HG03139 (cell line): ENCODE data around the gene TXNDC15.

Experiments used
- ATAC-seq: cut with Tn5 transposase; IDR thresholded peaks from one replicate; pipeline ENCODE4 v1.9.1; 2021; ENCODE audit not compliant: unreplicated experiment

The TXNDC15 gene

GRCh38 chr5:134913795-134914194 lies 39.6 kb downstream of the TXNDC15 start:
- no peak for ATAC-seq

DNA sequence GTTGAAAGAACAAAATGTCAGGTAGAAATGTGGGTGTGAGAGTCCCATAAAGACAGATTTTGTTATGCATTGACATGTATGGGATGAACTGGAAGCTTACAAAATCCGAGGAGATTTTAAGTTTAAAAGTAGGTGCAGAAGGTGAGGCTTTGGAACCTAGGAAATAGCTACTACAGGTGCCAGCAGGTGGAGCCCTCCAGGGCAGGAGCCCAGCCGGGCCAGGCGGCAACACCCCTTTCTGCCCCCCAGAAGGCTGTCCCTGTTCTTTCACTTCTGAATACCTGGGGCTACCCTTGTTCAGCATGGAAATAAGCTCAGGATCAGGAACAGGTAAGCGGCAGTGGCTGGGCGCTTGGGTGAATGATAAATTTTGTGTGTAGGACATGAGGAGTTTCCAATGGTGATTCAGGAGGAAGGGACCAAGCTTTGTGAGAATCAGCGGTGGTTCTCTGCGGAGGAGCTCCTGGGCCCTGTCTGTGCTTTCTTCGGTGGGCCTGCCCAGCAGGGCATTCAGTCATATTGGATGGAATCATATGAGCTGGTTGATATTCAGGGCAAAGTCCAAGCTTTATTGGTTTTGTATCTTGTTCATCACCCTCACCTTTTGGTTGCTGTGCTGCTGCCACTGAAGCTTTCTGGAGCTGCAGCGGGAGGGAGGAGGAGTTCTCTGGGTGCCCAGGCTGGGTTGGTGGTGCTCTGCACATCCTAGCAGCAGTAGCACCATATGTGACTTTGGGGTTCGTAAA lies 43.1 kb downstream of the TXNDC15 start:
- no peak for ATAC-seq

- no peak for ATAC-seq
Observed at GRCh38 chr5:134918861-134919260, 44.7 kb downstream of the TXNDC15 start.

DNA sequence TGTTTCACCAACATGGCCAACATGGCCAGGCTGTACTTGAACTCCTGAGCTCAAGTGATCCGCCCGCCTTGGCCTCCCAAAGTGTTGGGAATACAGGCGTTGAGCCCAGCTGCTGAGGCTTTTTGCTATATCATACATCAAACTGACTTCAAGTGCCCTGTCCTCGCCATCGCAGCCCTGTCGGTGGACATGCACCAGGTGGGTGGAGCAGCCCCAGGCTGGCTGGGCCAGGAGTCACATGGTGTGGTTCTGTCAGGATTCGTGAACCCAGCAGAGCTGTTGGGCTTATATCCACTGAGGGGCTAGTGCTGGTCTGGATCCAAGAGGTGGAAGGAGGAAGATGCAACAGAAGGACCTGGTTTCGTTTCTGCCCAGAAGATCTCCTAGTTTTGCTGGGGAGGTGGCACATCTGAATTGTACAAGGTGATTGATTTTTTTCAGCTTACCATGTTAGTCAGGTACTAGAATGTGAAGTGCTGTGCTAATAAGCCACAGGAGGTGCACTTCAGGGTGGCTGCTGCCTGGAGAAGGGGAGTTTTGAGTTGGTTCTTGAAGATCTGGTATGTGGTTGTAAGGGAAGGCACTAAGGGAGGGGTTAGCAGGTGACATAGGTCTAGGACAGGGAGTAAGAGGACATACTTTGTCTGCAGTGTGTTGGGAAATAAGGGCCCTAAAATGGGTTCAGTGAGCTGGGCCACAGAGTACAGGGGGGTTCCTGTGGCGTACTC lies 46.8 kb downstream of the TXNDC15 start:
- ATAC-seq = no peak

DNA sequence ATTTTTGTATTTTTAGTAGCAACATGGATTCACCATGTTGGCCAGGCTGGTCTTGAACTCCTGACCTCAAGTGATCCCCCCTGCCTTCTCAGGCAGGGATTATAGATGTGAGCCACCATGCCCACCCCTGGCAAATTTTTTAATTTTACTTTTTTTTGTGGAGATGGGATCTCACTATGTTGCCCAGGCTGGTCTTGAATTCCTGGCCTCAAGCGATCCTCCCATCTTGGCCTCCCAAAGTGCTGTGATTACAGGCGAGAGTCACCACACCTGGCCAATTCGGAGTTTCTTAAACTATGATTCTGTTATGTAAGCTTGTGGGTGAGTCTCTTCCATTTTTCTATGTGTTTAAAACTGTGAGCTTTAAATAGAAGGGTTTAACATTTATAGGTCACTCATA lies 58.3 kb downstream of the TXNDC15 start:
- no peak for ATAC-seq

- no peak for ATAC-seq
Observed at GRCh38 chr5:134934202-134934601, 60.0 kb downstream of the TXNDC15 start.

DNA sequence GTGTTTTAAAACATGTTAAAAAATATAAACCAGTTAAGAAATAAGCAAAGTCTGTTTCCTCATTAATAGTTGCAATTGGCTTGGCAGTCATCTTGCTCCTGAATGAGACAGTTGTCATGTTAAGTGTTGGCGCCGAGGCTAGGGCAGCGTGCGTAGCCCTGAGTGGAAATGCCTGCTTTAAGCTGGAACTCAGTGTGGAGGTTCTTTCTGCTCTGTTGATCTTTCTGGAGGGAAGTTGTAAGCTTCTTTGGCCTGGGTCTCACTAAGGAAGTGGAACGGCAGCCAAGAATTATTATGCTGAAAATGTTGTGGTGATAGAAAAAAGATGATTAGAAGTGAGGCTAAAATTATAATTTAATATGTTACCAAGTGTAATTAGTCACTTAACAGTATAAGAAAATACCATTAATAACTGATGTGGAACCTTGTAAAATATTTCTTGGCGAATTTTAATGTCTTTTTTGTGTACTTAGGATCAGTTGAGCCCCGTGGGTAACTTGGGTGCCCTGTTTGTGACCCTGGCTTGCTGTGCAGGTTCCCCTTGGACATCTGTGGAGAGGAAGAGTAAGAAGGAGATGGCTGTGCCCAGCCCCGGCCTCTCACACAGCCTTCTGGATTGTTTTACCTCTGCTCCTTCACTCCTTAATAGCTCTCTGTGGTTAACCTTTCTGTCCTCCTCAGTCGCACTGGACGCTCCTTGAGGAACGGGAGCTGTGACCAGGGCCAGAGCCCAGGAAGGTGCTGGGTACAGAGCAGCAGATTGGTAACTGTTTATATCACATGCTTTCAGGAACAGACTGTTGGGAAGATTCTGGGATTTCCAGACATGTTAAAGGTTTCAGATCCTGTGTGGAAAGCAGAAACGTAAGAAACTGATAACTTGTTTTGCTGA lies 61.8 kb downstream of the TXNDC15 start:
- ATAC-seq = no peak

DNA sequence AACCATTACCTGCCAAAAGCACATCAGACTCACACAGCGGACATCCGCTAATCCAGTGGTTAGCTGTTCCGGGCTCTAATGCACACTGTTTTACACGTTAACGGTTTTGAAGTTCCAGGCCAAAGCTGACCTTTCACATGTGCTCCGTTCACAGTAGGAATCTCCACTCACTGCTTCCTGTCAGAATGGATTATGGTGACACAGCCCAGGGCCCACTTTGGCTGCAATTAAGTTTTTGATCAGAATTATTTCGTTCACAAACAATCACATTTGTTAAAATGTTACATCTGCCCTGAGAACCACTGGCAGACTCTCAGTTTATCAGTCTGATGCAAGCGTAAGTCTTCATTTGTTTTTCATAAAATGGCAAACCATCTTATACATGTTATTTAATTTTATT lies 63.4 kb downstream of the TXNDC15 start:
- no peak for ATAC-seq

- ATAC-seq = no peak
Observed at GRCh38 chr5:134938030-134938429, 63.9 kb downstream of the TXNDC15 start.

GRCh38 chr5:134939500-134939899 lies 65.3 kb downstream of the TXNDC15 start:
- no peak for ATAC-seq

- ATAC-seq = no peak
Observed at GRCh38 chr5:134943547-134943946, 69.4 kb downstream of the TXNDC15 start.

DNA sequence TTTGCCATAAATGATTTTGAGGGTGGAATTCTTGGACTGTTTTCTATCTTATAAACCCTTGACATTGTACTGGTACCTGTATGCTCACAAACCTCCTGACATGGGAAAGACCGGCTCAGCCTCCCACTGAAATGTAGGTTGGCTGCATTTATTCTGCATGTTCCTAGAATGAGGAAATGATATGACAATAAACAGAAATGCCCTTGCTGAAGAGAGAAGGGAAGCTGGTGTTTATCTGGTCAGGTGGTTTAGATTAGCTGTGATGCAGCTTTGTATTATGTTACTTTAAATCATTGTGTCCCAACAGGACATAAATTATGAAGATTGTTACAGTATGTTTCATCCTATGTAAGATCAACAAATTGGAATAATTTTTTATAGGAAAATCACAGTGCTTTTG lies 70.5 kb downstream of the TXNDC15 start:
- no peak for ATAC-seq

GRCh38 chr5:134945041-134945440 lies 70.9 kb downstream of the TXNDC15 start:
- no peak for ATAC-seq

DNA sequence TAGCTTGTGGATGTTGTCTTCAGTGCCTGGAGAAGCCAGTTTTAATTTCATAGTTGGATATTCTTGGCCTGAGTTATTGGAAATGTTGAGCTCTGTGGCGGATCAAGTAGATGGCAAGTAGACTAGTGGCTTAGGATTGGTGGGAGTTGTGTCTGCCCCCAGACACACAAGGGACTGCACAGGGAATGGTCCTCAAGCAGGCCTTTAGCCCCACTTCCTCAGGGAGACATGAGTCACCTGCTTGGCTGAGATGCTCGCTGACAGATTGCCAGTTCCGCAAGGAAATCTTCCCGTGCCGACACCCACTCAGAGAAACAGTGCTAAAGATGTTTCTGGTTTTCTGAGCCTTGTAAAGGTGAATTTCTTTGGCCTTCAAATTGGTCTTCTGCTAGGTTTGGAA lies 74.7 kb downstream of the TXNDC15 start:
- no peak for ATAC-seq

DNA sequence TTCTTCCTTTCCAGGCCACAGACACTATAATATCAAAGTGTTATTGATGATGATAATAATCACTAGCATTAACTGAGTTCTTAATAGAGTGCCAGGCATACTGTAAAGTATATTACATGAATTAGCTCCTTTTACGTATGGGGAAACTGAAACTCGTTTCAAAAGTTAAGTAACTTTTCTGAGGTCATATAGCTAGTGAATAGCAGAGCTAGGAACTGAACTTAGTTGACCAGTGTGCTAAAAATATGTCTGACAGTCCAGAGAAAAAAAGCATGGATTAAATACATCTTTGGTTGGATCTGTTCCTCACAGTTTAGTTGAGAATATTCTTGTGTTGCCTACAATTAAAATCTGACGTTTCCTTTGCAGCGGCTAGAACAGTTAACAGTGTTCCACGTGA lies 75.1 kb downstream of the TXNDC15 start:
- ATAC-seq = no peak
